Progenitor cell of endocrine pancreas (in vitro differentiated cells): ENCODE measurements around the gene ARMC3. TPM values are rescaled to one million over a fixed set of nuclear protein-coding genes. Genes with fewer than 3 reads are reported as not detected.

Experiments
- DNase-seq: peaks from one replicate; pipeline ENCODE4 v3.0.0; 2021; ENCODE audit warnings: low spot score; ENCODE audit not compliant: unreplicated experiment
- H3K27ac Mint-ChIP-seq: 2 replicates; pipeline ENCODE4 v1.8.0; 2021; ENCODE audit warnings: mild to moderate bottlenecking, moderate library complexity, mixed read lengths
- H3K27me3 Mint-ChIP-seq: 2 replicates; pipeline ENCODE4 v1.8.0; 2021; ENCODE audit warnings: mixed read lengths
- H3K36me3 Mint-ChIP-seq: 2 replicates; pipeline ENCODE4 v1.8.0; 2022; ENCODE audit warnings: mixed read lengths; ENCODE audit not compliant: insufficient read depth
- H3K4me1 Mint-ChIP-seq: 2 replicates; pipeline ENCODE4 v1.8.0; 2021; ENCODE audit warnings: low read depth, mixed read lengths
- H3K4me3 Mint-ChIP-seq: 2 replicates; pipeline ENCODE4 v1.8.0; 2021; ENCODE audit warnings: low read depth, mild to moderate bottlenecking, moderate library complexity, mixed read lengths
- H3K9me3 Mint-ChIP-seq: 2 replicates; pipeline ENCODE4 v1.8.0; 2021; ENCODE audit warnings: low read depth, mixed read lengths
- total RNA-seq: library from RNA; stranded (reverse); gene quantifications from 2 replicates; pipeline ENCODE4 v1.2.1, GENCODE V29; 2021
- TF ChIP-seq, protein P1 (sequence below): fragments of 200-600 bp; sonication (generic); IDR thresholded peaks from one replicate; pipeline ENCODE4 v1.5.0; 2021; ENCODE audit warnings: antibody characterized with exemption, mild to moderate bottlenecking; ENCODE audit not compliant: unreplicated experiment

ARMC3 gene
- total RNA-seq, 1 donor from 2014 or later = 7.9 TPM

DNA sequence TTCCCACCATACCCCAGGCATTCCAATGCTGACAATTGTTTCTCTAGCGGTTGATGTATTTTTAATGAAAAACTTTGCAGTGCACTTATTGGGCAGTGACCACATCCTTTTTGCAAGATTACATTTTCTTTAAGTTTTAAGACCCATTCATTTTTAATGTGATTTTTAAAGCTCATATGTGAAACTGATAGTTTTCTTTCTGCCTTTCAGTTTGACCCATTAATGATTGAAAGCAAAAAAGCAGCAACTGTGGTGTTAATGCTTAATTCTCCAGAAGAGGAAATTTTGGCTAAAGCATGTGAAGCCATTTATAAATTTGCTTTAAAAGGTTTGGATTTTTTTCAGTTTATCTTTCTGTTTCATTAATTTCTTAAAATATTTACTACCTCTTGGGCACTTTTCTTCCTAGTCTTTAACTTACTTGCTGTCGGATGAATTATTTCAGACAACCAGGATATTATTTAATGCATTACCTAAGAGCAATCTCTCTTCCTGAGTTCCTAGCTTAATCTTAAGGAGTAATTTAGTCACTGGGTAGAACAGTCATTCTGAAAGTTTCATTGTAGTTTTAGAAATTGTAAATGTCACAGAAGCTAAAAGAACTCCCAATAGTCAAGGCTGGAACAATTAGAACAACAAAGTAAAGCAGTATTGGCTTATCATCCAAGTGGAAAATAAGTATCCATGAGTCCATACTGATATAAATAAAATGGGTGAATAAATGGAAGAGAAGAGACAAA lies 18.3 kb downstream of the ARMC3 start:
- Mint-ChIP-seq H3K27ac (no peak overlapping the region), H3K9me3 (peaks cover 31% of the 10 kb centered on the region), H3K4me1 (no peaks in the 10 kb centered on the region), H3K4me3 (no peak overlapping the region), H3K27me3 (no peaks in the 10 kb centered on the region), H3K36me3 (peaks cover 13% of the 10 kb centered on the region)
- TF ChIP-seq, protein P1, sequence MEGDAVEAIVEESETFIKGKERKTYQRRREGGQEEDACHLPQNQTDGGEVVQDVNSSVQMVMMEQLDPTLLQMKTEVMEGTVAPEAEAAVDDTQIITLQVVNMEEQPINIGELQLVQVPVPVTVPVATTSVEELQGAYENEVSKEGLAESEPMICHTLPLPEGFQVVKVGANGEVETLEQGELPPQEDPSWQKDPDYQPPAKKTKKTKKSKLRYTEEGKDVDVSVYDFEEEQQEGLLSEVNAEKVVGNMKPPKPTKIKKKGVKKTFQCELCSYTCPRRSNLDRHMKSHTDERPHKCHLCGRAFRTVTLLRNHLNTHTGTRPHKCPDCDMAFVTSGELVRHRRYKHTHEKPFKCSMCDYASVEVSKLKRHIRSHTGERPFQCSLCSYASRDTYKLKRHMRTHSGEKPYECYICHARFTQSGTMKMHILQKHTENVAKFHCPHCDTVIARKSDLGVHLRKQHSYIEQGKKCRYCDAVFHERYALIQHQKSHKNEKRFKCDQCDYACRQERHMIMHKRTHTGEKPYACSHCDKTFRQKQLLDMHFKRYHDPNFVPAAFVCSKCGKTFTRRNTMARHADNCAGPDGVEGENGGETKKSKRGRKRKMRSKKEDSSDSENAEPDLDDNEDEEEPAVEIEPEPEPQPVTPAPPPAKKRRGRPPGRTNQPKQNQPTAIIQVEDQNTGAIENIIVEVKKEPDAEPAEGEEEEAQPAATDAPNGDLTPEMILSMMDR = no peak
- DNase-seq = no peak

DNA sequence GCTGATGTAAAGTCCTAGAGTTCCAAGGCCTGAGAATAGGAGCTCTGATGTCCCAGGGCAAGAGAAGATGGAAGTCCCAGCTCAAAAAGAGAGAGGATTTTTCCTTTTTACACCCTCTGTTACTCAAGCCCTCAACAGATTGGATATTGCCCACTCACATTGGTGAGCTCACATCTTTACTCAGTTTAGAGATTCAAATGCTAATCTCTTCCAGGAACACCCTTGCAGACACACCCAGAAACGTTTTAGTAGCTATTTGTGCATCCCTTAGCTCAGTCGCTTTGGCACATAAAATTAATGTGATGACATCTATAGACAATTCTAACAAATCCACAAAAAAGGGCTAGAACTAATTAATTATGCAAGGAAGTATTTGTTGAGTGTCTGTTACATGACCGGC lies 27.1 kb downstream of the ARMC3 start:
- H3K9me3 Mint-ChIP-seq = peaks cover 17% of the 10 kb centered on the region
- H3K36me3 Mint-ChIP-seq = peaks cover 12% of the 10 kb centered on the region
- DNase-seq = no peak
- H3K4me1 Mint-ChIP-seq = peaks cover 4% of the 10 kb centered on the region
- H3K27me3 Mint-ChIP-seq = no peaks in the 10 kb centered on the region
- TF ChIP-seq, protein P1 = no peak
- H3K4me3 Mint-ChIP-seq = no peak overlapping the region
- H3K27ac Mint-ChIP-seq = no peak overlapping the region

DNA sequence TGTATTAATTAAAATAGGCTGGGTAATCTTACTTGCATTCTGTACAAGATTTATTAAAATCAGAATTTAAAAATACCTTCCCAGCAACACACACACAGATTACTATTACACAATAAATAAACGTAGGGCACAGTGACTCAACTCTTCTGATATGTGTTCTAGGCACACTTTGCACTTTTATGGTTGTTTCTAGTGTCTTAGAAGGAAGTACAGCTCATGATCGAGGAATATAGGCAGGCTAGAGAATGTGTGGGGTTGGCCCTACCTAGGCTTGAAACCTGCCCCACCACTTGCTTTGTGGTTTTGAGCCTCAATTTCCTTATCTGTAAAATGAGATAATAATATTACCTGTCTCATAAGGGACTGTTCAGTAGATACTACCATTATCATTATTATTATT lies 30.5 kb downstream of the ARMC3 start:
- TF ChIP-seq, protein P1 = no peak
- Mint-ChIP-seq H3K4me1 (peaks cover 7% of the 10 kb centered on the region), H3K9me3 (peaks cover 4% of the 10 kb centered on the region), H3K27ac (no peak overlapping the region), H3K4me3 (no peak overlapping the region), H3K36me3 (peaks cover 4% of the 10 kb centered on the region), H3K27me3 (no peaks in the 10 kb centered on the region)
- no peak for DNase-seq

DNA sequence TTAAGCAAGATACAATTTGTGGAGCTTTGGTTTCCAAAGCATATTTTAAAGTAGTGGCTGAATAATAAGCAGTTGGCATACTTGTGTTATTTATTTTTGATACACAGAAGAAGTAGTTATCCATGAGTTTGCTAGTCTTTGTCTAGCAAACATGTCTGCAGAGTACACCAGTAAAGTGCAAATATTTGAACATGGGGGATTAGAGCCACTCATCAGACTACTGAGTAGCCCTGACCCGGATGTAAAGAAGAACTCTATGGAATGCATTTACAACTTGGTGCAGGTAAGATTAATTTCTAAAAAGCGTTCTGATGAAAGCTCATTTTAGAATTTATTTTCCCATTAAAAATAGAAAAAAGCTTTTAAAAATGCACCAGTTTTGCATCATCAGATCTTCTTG lies 31.4 kb downstream of the ARMC3 start:
- H3K27ac Mint-ChIP-seq = no peak overlapping the region
- no peaks in the 10 kb centered on the region for H3K36me3 Mint-ChIP-seq
- H3K9me3 Mint-ChIP-seq = no peaks in the 10 kb centered on the region
- DNase-seq = no peak
- no peaks in the 10 kb centered on the region for H3K27me3 Mint-ChIP-seq
- H3K4me3 Mint-ChIP-seq = no peak overlapping the region
- peaks cover 7% of the 10 kb centered on the region for H3K4me1 Mint-ChIP-seq
- TF ChIP-seq, protein P1 = no peak

DNA sequence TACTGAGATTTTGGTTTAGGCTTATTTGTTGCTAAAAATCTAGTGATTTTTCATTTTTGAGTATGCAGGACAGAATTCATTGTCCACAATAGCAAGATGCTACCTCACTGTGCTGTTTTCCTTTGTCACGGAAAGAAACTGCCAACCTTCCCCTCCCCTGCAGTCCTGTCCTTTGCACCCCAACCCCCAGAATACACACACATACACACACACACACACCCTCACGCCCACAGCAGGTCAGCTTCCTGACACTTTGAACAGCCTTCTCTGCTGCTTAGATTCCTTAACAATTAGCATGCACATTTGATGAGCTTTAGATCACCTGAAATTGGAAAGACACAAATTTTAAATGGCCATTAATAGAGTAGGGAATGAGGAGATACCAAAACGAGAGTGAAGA lies 32.1 kb downstream of the ARMC3 start:
- H3K4me3 Mint-ChIP-seq = no peak overlapping the region
- TF ChIP-seq, protein P1 = no peak
- DNase-seq = no peak
- no peaks in the 10 kb centered on the region for H3K36me3 Mint-ChIP-seq
- no peaks in the 10 kb centered on the region for H3K9me3 Mint-ChIP-seq
- H3K4me1 Mint-ChIP-seq = peaks cover 7% of the 10 kb centered on the region
- no peaks in the 10 kb centered on the region for H3K27me3 Mint-ChIP-seq
- no peak overlapping the region for H3K27ac Mint-ChIP-seq
